Measurements from ENCODE around the gene PPP2R5C.

GRCh38 chr14:101950516-101951215 is 189.2 kb downstream of the PPP2R5C start:
- no peak for TF ChIP-seq CTCF (IDR thresholded peaks at IDR 0.05)
- TF ChIP-seq POLR2A (IDR thresholded peaks at IDR 0.05) = no peak

Data from transverse colon (tissue), 3 donors.